ENCODE results near the gene SLC2A1.

- TF ChIP-seq POLR2A (IDR thresholded peaks at IDR 0.05) (no peak), CTCF (IDR thresholded peaks at IDR 0.05) (no peak), EP300 (IDR thresholded peaks at IDR 0.05) (peak; percentile 26 to 86)
These were observed 16.2 kb upstream of the SLC2A1 start for GRCh38 chr1:42974767-42975437.

All from tibial nerve (tissue), 4 donors.